K562 (cell line): Measurements from ENCODE around the gene MAP7D1. TPM values are rescaled to one million over a fixed set of nuclear protein-coding genes. Genes with fewer than 3 reads are reported as not detected.
A peak's percentile ranks its signal among the peaks of the same experiment; 100 is the strongest.

ENCODE experiments used
- ATAC-seq: fragments of 200-7000 bp; cut with Tn5 transposase; 3 replicates; pipeline ENCODE4 v1.9.1; 2020; ENCODE audit warnings: moderate library complexity
- BruUV-seq: library from RNA; stranded (reverse); fragments of 400-500 nt; replicated peaks from 2 replicates; lab custom pipeline; 2021; lab: Mats Ljungman, UMichigan
- CTCF ChIA-PET: fragments of 300-600 bp; formaldehyde crosslinking; extraction: SDS; loops from one replicate; lab custom pipeline; 2021; ENCODE audit warnings: low intra/inter-chr PET ratio; lab: Yijun Ruan, JAX
- POLR2A ChIA-PET: fragments of 300-600, 350-650 bp; sonication (Branson Sonifier 250); formaldehyde crosslinking; extraction: SDS; loops from one replicate; lab custom pipeline; 2021; ENCODE audit warnings: antibody characterized with exemption, inconsistent platforms; lab: Yijun Ruan, JAX
- DNase-seq, 4 experiments: peaks; one replicate each; pipeline versions ENCODE4 v3.0.0 to v3.0.0-alpha.2; 2011 to 2018; ENCODE audit warnings: low spot score in 3 of 4, mixed read lengths in 3 of 4; ENCODE audit errors: extremely low read depth in 1 of 4
- FAIRE-seq: peaks from 2 replicates; lab custom pipeline; 2011; peaks lifted over from hg19 to GRCh38; lab: Jason Lieb, UNC
- H2AFZ ChIP-seq: 2 replicates; pipeline ENCODE4 v1.6.0; 2011; ENCODE audit warnings: low read depth, low read length, control low read depth, inconsistent platforms
- H3K27ac ChIP-seq: fragments of 200-600 bp; 3 replicates; pipeline ENCODE4 v1.8.0; 2011; ENCODE audit warnings: low read depth, mild to moderate bottlenecking, control low read depth, inconsistent platforms, low read length, moderate library complexity, mixed read lengths; ENCODE audit errors: extremely low read depth
- H3K27me3 ChIP-seq, 2 experiments: fragments of 300-600 bp in 1 of 2; 2 replicates in 1 of 2; 3 replicates in 1 of 2; pipeline versions ENCODE4 v1.6.0 to v1.8.0; 2011; ENCODE audit warnings: inconsistent platforms in 2 of 2, low read length in 2 of 2, mild to moderate bottlenecking in 1 of 2, mixed read lengths in 1 of 2, moderate library complexity in 1 of 2; ENCODE audit not compliant: control insufficient read depth in 2 of 2, insufficient read depth in 2 of 2
- H3K36me3 ChIP-seq: fragments of 300-600 bp; 3 replicates; pipeline ENCODE4 v1.8.0; 2011; ENCODE audit warnings: mild to moderate bottlenecking, low read length, inconsistent platforms; ENCODE audit not compliant: control insufficient read depth, insufficient read depth
- H3K4me1 ChIP-seq, 2 experiments: fragments of 200-600 bp in 1 of 2; replicated peaks in 1 of 2; 2 replicates in 1 of 2; 3 replicates in 1 of 2; pipeline versions ENCODE4 v1.5.1 to v1.8.0; 2011; ENCODE audit warnings: inconsistent platforms in 2 of 2, low read length in 2 of 2, mild to moderate bottlenecking in 1 of 2, mixed read lengths in 1 of 2, moderate library complexity in 1 of 2; ENCODE audit not compliant: control insufficient read depth in 2 of 2, insufficient read depth in 2 of 2
- H3K4me2 ChIP-seq: 2 replicates; pipeline ENCODE4 v1.6.1; 2011; ENCODE audit warnings: low read length, control low read depth, inconsistent platforms, mixed read lengths; ENCODE audit not compliant: insufficient read depth
- H3K4me3 ChIP-seq: fragments of 200-600 bp; sonication (generic), shearing (Covaris generic); 2 replicates; pipeline ENCODE4 v1.5.1; 2016; ENCODE audit warnings: control low read depth, inconsistent platforms
- H3K79me2 ChIP-seq: fragments of 200-600 bp; 3 replicates; pipeline ENCODE4 v1.8.0; 2011; ENCODE audit warnings: low read length, inconsistent platforms; ENCODE audit not compliant: control insufficient read depth, insufficient read depth
- H3K9ac ChIP-seq, 2 experiments: 2 replicates each; pipeline versions ENCODE4 v1.6.0 to v1.6.1; 2011; ENCODE audit warnings: low read depth in 2 of 2, low read length in 2 of 2, control low read depth in 1 of 2, inconsistent platforms in 1 of 2, mild to moderate bottlenecking in 1 of 2, mixed read lengths in 1 of 2; ENCODE audit not compliant: insufficient read depth in 1 of 2
- H3K9me1 ChIP-seq: one replicate; pipeline ENCODE4 v1.6.0; 2011; ENCODE audit warnings: inconsistent platforms, mild to moderate bottlenecking, low read length, moderate library complexity; ENCODE audit not compliant: control insufficient read depth, insufficient read depth
- H3K9me3 ChIP-seq: replicated peaks from 2 replicates; pipeline ENCODE4 v1.5.1; 2011; ENCODE audit warnings: low read depth, low read length, inconsistent platforms; ENCODE audit not compliant: control insufficient read depth, insufficient read depth
- H4K20me1 ChIP-seq: replicated peaks from 2 replicates; pipeline ENCODE4 v1.6.1; 2011; ENCODE audit warnings: low read length, inconsistent platforms, mixed read lengths; ENCODE audit not compliant: control insufficient read depth, insufficient read depth
- ATF2 ChIP-seq: sonication (generic); formaldehyde crosslinking; IDR thresholded peaks from 2 replicates; pipeline ENCODE4 v1.8.1; 2022; ENCODE audit warnings: missing genetic modification reagents
- ATF4 ChIP-seq: fragments of 450-650 bp; formaldehyde crosslinking; IDR thresholded peaks from 2 replicates; pipeline ENCODE4 v1.4.0; 2022; ENCODE audit warnings: mild to moderate bottlenecking, moderate library complexity
- CTBP1 ChIP-seq: fragments of 450-650 bp; IDR thresholded peaks from 2 replicates; pipeline ENCODE4 v1.6.1; 2016; ENCODE audit warnings: borderline replicate concordance
- ETV1 ChIP-seq: fragments of 450-650 bp; conservative IDR thresholded peaks from 2 replicates; pipeline ENCODE4 v1.6.1; 2016; ENCODE audit warnings: missing genetic modification characterization, control low read depth, low read depth, missing compliant biosample characterization
- FOSL1 ChIP-seq: fragments of 200-800 bp; sonication (Bioruptor generic); conservative IDR thresholded peaks from 2 replicates; pipeline ENCODE4 v1.6.1; 2016; ENCODE audit warnings: missing genetic modification characterization, missing compliant biosample characterization
- GABPB1 ChIP-seq: sonication (generic); formaldehyde crosslinking; IDR thresholded peaks from 2 replicates; pipeline ENCODE4 v1.8.0; 2022; ENCODE audit warnings: mild to moderate bottlenecking, missing genetic modification reagents
- HMG20B ChIP-seq: fragments of 250-450 bp; sonication (Bioruptor Pico); IDR thresholded peaks from 2 replicates; pipeline ENCODE4 v1.5.0; 2021; ENCODE audit warnings: mild to moderate bottlenecking
- PHB ChIP-seq: fragments of 250-450 bp; sonication (Bioruptor Pico); IDR thresholded peaks from 2 replicates; pipeline ENCODE4 v1.5.0; 2021
- RBM25 ChIP-seq: fragments of 200-400 bp; formaldehyde crosslinking; IDR thresholded peaks from 2 replicates; pipeline ENCODE4 v1.6.1; 2018; ENCODE audit warnings: low read length, low read depth, moderate library complexity; ENCODE audit not compliant: severe bottlenecking
- RFX1 ChIP-seq: fragments of 450-650 bp; IDR thresholded peaks from 2 replicates; pipeline ENCODE4 v1.6.1; 2016; ENCODE audit warnings: mild to moderate bottlenecking, moderate library complexity
- SMARCE1 ChIP-seq: fragments of 450-650 bp; IDR thresholded peaks from 2 replicates; pipeline ENCODE4 v1.7.1; 2016; ENCODE audit warnings: mild to moderate bottlenecking
- TARDBP ChIP-seq: fragments of 450-650 bp; IDR thresholded peaks from 2 replicates; pipeline ENCODE4 v1.6.1; 2016
- ZNF449 ChIP-seq: fragments of 250-450 bp; sonication (Bioruptor Pico); IDR thresholded peaks from 2 replicates; pipeline ENCODE4 v1.8.0; 2022; ENCODE audit warnings: moderate library complexity, mild to moderate bottlenecking, inconsistent platforms
- ZNF518B ChIP-seq: fragments of 250-450 bp; sonication (Bioruptor Pico); IDR thresholded peaks from 2 replicates; pipeline ENCODE4 v1.5.0; 2021; ENCODE audit warnings: mild to moderate bottlenecking, moderate library complexity
- ZNF668 ChIP-seq: fragments of 250-450 bp; sonication (Bioruptor Pico); IDR thresholded peaks from 2 replicates; pipeline ENCODE4 v1.8.0; 2022; ENCODE audit warnings: mild to moderate bottlenecking, inconsistent platforms
- WGBS: fragments of 100-300 bp; shearing (Covaris generic); methylation state at CpG from one replicate; pipeline ENCODE4 v1.1.6; 2016; ENCODE audit warnings: low coverage, mixed read lengths; ENCODE audit not compliant: insufficient coverage; ENCODE audit errors: missing lambda C conversion rate; 5-methylcytosine and 5-hydroxymethylcytosine counted together
- in situ Hi-C: fragments of 300-500 bp; cut with MboI; formaldehyde crosslinking; loops from 4 replicates; pipeline ENCODE4 v1.15.0; 2018; ENCODE audit warnings: inconsistent platforms, mixed read lengths
- intact Hi-C: fragments of 100-400 bp; cut with micrococcal nuclease; formaldehyde crosslinking; loops from 2 replicates; pipeline ENCODE4 v1.14.2; 2022
- polyA plus RNA-seq, 8 experiments: library from polyadenylated mRNA; depleted of rRNA in 4 of 8; stranded (reverse) in 5 of 8; unstranded in 3 of 8; fragments of >200 nt; fragmentation: Nextera tagmentation in 2 of 8; fragmentation: Illumina TruSeq in 1 of 8; extraction: Ambion mirVana in 2 of 8; extraction: Trizol in 1 of 8; gene quantifications; 2 replicates each; pipeline versions ENCODE4 v1.2.1 to v1.2.3, GENCODE V29; 2011 to 2014; ENCODE audit warnings: inconsistent platforms in 1 of 8, missing spikeins in 1 of 8
- total RNA-seq, 7 experiments: library from RNA; depleted of rRNA in 6 of 7; stranded (reverse); fragments of >200 nt in 6 of 7; fragmentation: Illumina TruSeq in 2 of 7; extraction: Trizol in 2 of 7; gene quantifications; 2 replicates each; pipeline versions ENCODE4 v1.2.1 to v1.2.3, GENCODE V29; 2011 to 2021; ENCODE audit warnings: low replicate concordance in 1 of 7

Gene MAP7D1
- total and polyA plus RNA-seq, 9 of the 15 experiments (the other 6 are each of a cell fraction or from before 2014, with no cell fraction given): 3.6 to 108 (median 34.5) TPM

GRCh38 chr1:36122062-36123030 lies 33.6 kb upstream of the MAP7D1 start:
- Histone ChIP-seq H3K36me3 (no peaks in the 10 kb centered on the region), H3K9ac (no peak overlapping the region; a peak in 1 of 4 replicates), H3K79me2 (no peaks in the 10 kb centered on the region), H3K4me2 (no peak overlapping the region), H3K4me1 (peaks cover 4 to 39% of the 10 kb centered on the region in 2 experiments; a peak in 3 of 5 replicates), H3K27me3 (peaks cover 0 to 10% of the 10 kb centered on the region in 2 experiments; a peak in 1 of 5 replicates), H3K9me3 (no peaks in the 10 kb centered on the region), H3K27ac (no peak overlapping the region), H3K9me1 (no peaks in the 10 kb centered on the region), H3K4me3 (no peak overlapping the region), H2AFZ (no peak overlapping the region), H4K20me1 (no peaks in the 10 kb centered on the region; the same call in 1 of the 2 replicates)
- no TSS peak for BruUV-seq
- intact Hi-C loops: no loop called here
- in situ Hi-C loops: no loop called here
- no peak for ATAC-seq
- CTCF ChIA-PET: no interaction called here
- no peak for FAIRE-seq
- 22% methylated on average over 12 of the region's 12 CpGs for WGBS
- POLR2A ChIA-PET: interaction anchor here (1.2 kb wide), 1 partner anchor 10 kb away, joined by 4 read pairs; no protein-coding TSS in a partner anchor
- no peak for DNase-seq
- TF ChIP-seq SMARCE1 (no peak), ZNF518B (no peak), TARDBP (no peak), PHB (CRISPR knock-in tag) (no peak), GABPB1 (CRISPR knock-in tag) (no peak), FOSL1 (tag) (no peak), ATF2 (CRISPR knock-in tag) (no peak), RFX1 (peak; percentile 82; the same call in 1 of the 2 replicates), ZNF668 (CRISPR knock-in tag) (no peak), ATF4 (CRISPR knock-in tag) (no peak), ETV1 (tag) (no peak), RBM25 (peak; percentile 68), ZNF449 (CRISPR knock-in tag) (no peak), CTBP1 (peak; percentile 69; the same call in 1 of the 2 replicates), HMG20B (no peak)
